LNCaP clone FGC (cell line): ENCODE data around the gene ZNF688.
"Not testable (repeated sequence)": the region's sequence is repeated elsewhere in the genome, so short reads cannot be mapped to it uniquely, and the experiment has no call there.

Experiments
- DNase-seq: peaks from one replicate; pipeline ENCODE4 v3.0.0-alpha.2; 2011; ENCODE audit warnings: low read depth
- H3K4me3 ChIP-seq: 2 replicates; pipeline ENCODE4 v1.5.1; 2011; ENCODE audit warnings: mild to moderate bottlenecking, low read depth, low read length, control low read depth
- CTCF ChIP-seq: IDR thresholded peaks from 2 replicates; pipeline ENCODE4 v1.5.1; 2012; ENCODE audit warnings: mild to moderate bottlenecking; ENCODE audit not compliant: control insufficient read depth, insufficient read depth; ENCODE audit errors: extremely low read depth

Gene ZNF688

GRCh38 chr16:30548416-30549253 lies 22.9 kb downstream of the ZNF688 start:
- DNase-seq: no peak
- no peak for TF ChIP-seq CTCF
- H3K4me3 ChIP-seq: no peak overlapping the region

DNA sequence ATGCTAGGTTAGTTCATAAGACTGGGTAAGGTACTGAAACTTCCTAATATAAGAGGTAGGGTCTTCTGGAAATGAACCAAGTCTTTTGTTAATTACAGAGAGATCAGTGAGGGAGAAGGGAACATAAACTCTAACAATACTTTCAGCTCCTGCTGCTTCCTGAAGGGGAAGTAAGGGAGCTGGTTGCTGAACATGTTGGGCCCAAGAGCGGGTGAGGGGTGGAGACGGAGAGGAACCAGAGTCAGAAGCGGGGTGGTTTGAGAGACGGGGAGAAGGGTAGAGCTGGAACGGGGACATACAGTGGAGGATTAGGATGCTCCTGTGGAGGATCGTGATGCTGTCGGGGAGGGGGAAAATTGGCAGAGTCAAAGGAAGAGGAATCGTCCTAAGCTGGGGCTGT lies 25.4 kb downstream of the ZNF688 start:
- TF ChIP-seq CTCF: no peak
- no peak for DNase-seq
- no peak overlapping the region for H3K4me3 ChIP-seq

- no peak overlapping the region for H3K4me3 ChIP-seq
- no peak for TF ChIP-seq CTCF
- DNase-seq: no peak
Measured at GRCh38 chr16:30543067-30543466, 28.4 kb downstream of the ZNF688 start.

- no peak overlapping the region for H3K4me3 ChIP-seq
- DNase-seq: no peak
- TF ChIP-seq CTCF: no peak
Measured at GRCh38 chr16:30541502-30542329, 29.8 kb downstream of the ZNF688 start.

DNA sequence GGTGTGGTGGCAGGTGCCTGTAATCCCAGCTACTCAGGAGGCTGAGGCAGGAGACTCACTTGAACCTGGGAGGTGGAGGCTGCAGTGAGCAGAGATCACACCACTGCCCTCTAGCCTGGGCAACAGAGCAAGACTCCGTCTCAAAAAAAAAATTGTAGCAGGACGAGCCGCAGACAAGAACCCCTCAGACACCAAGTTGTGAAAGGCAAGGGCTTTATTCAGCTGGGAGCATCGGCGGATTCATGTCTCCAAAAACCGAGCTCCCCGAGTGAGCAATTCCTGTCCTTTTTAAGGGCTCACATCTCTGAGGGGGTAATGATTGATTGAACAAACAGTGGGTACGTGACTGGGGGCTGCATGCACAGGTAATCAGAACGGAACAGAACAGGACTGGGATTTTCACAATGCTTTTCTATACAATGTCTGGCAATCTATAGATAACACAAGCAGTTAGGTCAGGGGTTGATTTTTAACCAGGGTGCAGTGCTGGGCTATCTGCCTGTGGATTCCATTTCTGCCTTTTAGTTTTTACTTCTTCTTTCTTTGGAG lies 30.5 kb downstream of the ZNF688 start:
- DNase-seq, H3K4me3 ChIP-seq: not testable (repeated sequence)

DNA sequence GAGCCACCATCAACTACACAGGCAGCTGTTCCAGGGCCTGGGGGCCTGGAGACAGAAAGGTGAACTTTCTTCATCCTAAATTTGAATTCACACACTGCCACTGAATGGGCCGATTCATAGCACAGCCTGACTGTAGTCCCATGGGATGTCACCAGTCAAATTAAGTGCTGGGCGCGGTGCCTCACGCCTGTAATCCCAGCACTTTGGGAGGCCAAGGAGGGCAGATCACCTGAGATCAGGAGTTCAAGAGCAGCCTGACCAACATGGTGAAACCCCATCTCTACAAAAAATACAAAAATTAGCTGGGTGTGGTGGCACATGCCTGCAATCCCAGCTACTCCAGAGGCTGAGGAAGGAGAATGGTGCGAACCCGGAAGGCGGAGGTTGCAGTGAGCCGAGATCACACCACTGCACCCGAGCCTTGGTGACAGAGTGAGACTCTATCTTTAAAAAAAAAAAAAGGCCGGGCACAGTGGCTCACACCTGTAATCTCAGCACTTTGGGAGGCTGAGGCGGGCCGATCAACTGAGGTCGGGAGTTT lies 31.5 kb downstream of the ZNF688 start:
- H3K4me3 ChIP-seq, DNase-seq: not testable (repeated sequence)

DNA sequence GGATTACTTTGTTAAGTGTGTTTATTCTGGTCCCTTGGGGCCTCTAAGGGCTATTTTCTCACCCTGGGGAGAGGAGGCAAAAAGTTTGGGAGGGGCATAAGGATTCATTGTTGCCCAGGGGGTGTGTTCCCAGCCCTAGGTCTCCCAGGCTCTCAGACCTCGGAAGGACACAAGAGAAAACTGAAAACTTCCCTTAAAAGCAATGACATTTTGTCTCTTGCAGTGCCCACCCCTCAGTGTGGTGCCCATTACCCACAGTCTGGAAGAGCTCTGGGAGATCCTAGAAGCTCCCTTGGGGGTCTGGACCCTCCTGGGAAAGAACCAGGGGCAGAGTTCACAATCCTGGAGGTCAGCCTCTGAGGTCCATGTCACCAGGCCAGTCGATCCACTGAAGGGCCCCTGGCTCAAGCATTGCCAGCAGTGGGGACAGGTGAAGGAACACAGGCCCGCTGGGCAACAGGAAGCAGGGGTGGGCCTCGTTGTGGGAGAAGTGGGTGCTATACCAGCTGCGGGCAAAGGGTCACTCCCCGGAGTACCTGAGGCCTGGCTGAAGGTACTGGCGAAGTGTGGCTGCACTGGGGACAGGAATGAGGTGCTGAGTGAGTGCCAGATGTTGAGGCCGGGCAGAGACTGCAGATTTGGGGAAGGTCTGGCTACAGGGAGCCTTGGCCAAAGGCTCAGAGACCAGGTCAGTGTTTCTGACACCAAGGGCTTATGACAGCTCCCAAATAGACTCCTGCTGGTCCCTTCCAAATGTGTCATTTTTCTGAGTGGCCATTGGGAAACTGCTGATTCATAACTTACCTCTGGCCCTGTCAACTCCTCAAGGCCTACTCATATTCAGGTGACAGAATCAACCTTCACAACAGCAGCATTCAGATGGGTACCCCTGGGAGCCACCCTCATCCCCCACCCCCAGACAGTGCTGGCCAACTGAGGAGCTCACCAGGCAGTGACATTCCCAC lies 32.2 kb downstream of the ZNF688 start:
- H3K4me3 ChIP-seq: no peak overlapping the region
- no peak for TF ChIP-seq CTCF
- DNase-seq: no peak

DNA sequence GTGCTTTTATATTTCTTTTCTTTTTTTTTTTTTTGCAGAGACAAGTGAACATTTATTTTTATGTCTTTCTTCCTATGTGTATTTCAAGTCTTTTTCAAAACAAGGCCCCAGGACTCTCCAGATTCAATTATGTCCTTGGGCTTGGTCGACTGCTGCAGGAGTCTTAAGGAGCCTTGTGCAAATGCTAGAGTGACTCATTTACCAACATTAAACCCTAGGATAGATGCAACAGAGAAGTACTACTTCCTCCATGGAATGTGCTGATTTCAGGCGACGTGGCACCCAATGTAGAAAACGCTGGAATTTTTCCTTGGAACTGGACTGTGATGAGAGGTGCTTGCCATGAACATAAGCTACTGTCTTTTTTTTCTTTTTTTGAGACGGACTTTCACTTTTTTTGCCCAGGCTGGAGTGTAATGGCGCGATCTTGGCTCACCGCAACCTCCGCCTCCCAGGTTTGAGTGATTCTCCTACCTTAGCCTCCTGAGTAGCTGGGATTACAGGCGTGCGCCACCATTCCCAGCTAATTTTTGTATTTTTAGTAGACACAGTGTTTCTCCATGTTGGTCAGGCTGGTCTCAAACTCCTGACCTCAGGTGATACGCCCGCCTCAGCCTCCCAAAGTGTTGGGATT lies 35.0 kb downstream of the ZNF688 start:
- H3K4me3 ChIP-seq, DNase-seq: not testable (repeated sequence)
